Measurements from ENCODE around the gene SLIT1.
A peak's percentile ranks its signal among the peaks of the same experiment; 100 is the strongest.

Gene SLIT1

GRCh38 chr10:97000487-97001182 lies 185.1 kb downstream of the SLIT1 start:
- DNase-seq (ENCODE audit: low spot score) = no peak

- DNase-seq (ENCODE audit: low spot score) = no peak
Observed at GRCh38 chr10:96999987-97000386, 185.8 kb downstream of the SLIT1 start.

- DNase-seq (ENCODE audit: low spot score) = no peak
Observed at GRCh38 chr10:96999337-96999736, 186.4 kb downstream of the SLIT1 start.

GRCh38 chr10:96998329-96998888 lies 187.3 kb downstream of the SLIT1 start:
- DNase-seq (ENCODE audit: low spot score) = no peak

GRCh38 chr10:96996275-96996965 lies 189.3 kb downstream of the SLIT1 start:
- DNase-seq (ENCODE audit: low spot score) = peak; percentile 6

GRCh38 chr10:96995851-96996250 lies 189.9 kb downstream of the SLIT1 start:
- peak; percentile 94 for DNase-seq (ENCODE audit: low spot score)

- DNase-seq (ENCODE audit: low spot score) = no peak
Observed at GRCh38 chr10:96992721-96993120, 193.0 kb downstream of the SLIT1 start.

GRCh38 chr10:96991313-96991841 lies 194.4 kb downstream of the SLIT1 start:
- DNase-seq (ENCODE audit: low spot score) = no peak

- no peak for DNase-seq (ENCODE audit: low spot score)
Observed at GRCh38 chr10:96988426-96988825, 197.3 kb downstream of the SLIT1 start.

- DNase-seq (ENCODE audit: low spot score) = no peak
Observed at GRCh38 chr10:96987842-96988175, 197.9 kb downstream of the SLIT1 start.

GRCh38 chr10:96987141-96987841 lies 198.5 kb downstream of the SLIT1 start:
- no peak for DNase-seq (ENCODE audit: low spot score)

- no peak for DNase-seq (ENCODE audit: low spot score)
Observed at GRCh38 chr10:96986200-96986856, 199.4 kb downstream of the SLIT1 start.

- no peak for DNase-seq (ENCODE audit: low spot score)
Observed at GRCh38 chr10:96984541-96985131, 201.1 kb downstream of the SLIT1 start.

- no peak for DNase-seq (ENCODE audit: low spot score)
Observed at GRCh38 chr10:96982149-96982930, 203.4 kb downstream of the SLIT1 start.

- no peak for DNase-seq (ENCODE audit: low spot score)
Observed at GRCh38 chr10:96978621-96979154, 207.1 kb downstream of the SLIT1 start.

- DNase-seq (ENCODE audit: low spot score) = no peak
Observed at GRCh38 chr10:96975136-96975535, 210.6 kb downstream of the SLIT1 start.

GRCh38 chr10:96973809-96974747 lies 211.7 kb downstream of the SLIT1 start:
- no peak for DNase-seq (ENCODE audit: low spot score)

- DNase-seq (ENCODE audit: low spot score) = no peak
Observed at GRCh38 chr10:96972264-96972663, 213.5 kb downstream of the SLIT1 start.

- DNase-seq (ENCODE audit: low spot score) = no peak
Observed at GRCh38 chr10:96971324-96971723, 214.4 kb downstream of the SLIT1 start.
